Pancreas (tissue), 10 donors: ENCODE results near the gene UCKL1. TPM values are rescaled to one million over a fixed set of nuclear protein-coding genes. Genes with fewer than 3 reads are reported as not detected.

Source experiments
- ATAC-seq, 4 donors: fragments of 200-7000 bp; cut with Tn5 transposase; one replicate each; pipeline versions ENCODE4 v1.8.0 to v1.9.1; 2020; ENCODE audit warnings: mild to moderate bottlenecking in 4 of 4, moderate library complexity in 4 of 4
- DNase-seq, 6 donors: peaks; one replicate each; pipeline ENCODE4 v3.0.0-alpha.2; 2020
- FAIRE-seq: peaks from 2 replicates; lab custom pipeline; 2012; peaks lifted over from hg19 to GRCh38; lab: Jason Lieb, UNC
- H3K27ac ChIP-seq, 4 donors: fragments of 200-600 bp; sonication (generic); 1 replicate in 3 of 4; 2 replicates in 1 of 4; pipeline versions ENCODE4 v1.5.0 to v1.8.0; 2020
- H3K27me3 ChIP-seq, 4 donors: fragments of 200-600 bp; one replicate each; pipeline ENCODE4 v1.8.0; 2021
- H3K36me3 ChIP-seq, 3 donors: fragments of 200-600 bp; sonication (generic) in 1 of 3; one replicate each; pipeline versions ENCODE4 v1.5.0 to v1.8.0; 2020 to 2021
- H3K4me1 ChIP-seq, 3 donors: fragments of 200-600 bp; one replicate each; pipeline ENCODE4 v1.8.0; 2021
- H3K4me3 ChIP-seq, 4 donors: fragments of 200-600 bp; sonication (generic) in 2 of 4; one replicate each; pipeline versions ENCODE4 v1.5.0 to v1.8.0; 2020 to 2021
- H3K9me3 ChIP-seq, 4 donors: fragments of 200-600 bp; one replicate each; pipeline ENCODE4 v1.8.0; 2021
- CTCF ChIP-seq, 4 donors: fragments of 200-600 bp; sonication (generic) in 3 of 4; IDR thresholded peaks; one replicate each; pipeline versions ENCODE4 v1.5.0 to v1.8.0; 2021; ENCODE audit warnings: antibody characterized with exemption in 4 of 4
- WGBS, 2 donors: extraction: QIAGEN DNeasy Blood & Tissue Kit; methylation state at CpG; one replicate each; pipeline ENCODE4 v1.1.7; 2013; 5-methylcytosine and 5-hydroxymethylcytosine counted together
- intact Hi-C, 3 donors: fragments of 100-400 bp; cut with DNase I; formaldehyde crosslinking; loops; one replicate each; pipeline versions ENCODE4 v1.11.1 to v1.14.2; 2022
- polyA plus RNA-seq, 2 donors: library from polyadenylated mRNA; stranded (reverse); fragments of 200-250 nt; gene quantifications; one replicate each; pipeline ENCODE4 v1.2.3, GENCODE V29; 2013
- total RNA-seq, 6 donors: library from RNA; stranded (reverse); fragmentation: NEBNext Ultra II Directional in 4 of 6; extraction: Animal tissue kit (Norgen Biotek cat#: 25700) in 4 of 6; gene quantifications; one replicate each; pipeline versions ENCODE4 v1.2.1 to v1.2.4, GENCODE V29; 2021 to 2023
- donor health status: healthy with polysubstance abuse.
- donor health status: DM: no; HTN: no; CAD: no; lungs with moderate emphysema.
- donor health status: DM: no; HTN: no; CAD: no.
- donor health status: control.
- donor health status: control.
- donor health status: Bipolar disorder and iron deficiency.
- donor health status: DM: yes; HTN: yes; CAD: no.
- donor health status: DM: no; HTN: no; CAD: no.
- donor health status: DM: no; HTN: no; CAD: no.
- donor health status: DM: yes; HTN: yes; CAD: no.

UCKL1 gene
- total and polyA plus RNA-seq, 8 donors: 13.9 to 84.7 (median 18.1) TPM

- 83 to 85% methylated on average over 14 of the region's 14 CpGs for WGBS, 2 donors
Measured at GRCh38 chr20:63937596-63937995, 18.6 kb downstream of the UCKL1 start.

GRCh38 chr20:63935447-63935846 lies 20.8 kb downstream of the UCKL1 start:
- Histone ChIP-seq H3K27ac (no peak overlapping the region), H3K9me3 (no peaks in the 10 kb centered on the region), H3K4me3 (no peak overlapping the region), H3K4me1 (no peaks in the 10 kb centered on the region), H3K36me3 (peaks cover 6 to 28% (median 16%) of the 10 kb centered on the region in 3 donors), H3K27me3 (no peaks in the 10 kb centered on the region)
- ATAC-seq: no peak
- 93 to 94% methylated on average over 9 of the region's 9 CpGs for whole genome bisulfite sequencing, 2 donors
- no peak for FAIRE-seq
- DNase-seq: no peak
- no peak for TF ChIP-seq CTCF (IDR thresholded peaks at IDR 0.05)
- intact Hi-C loops: no loop called here

More at GRCh38 chr20:63937596-63937995, 18.6 kb downstream of the UCKL1 start:
- Histone ChIP-seq H3K9me3 (no peaks in the 10 kb centered on the region), H3K36me3 (peaks cover 3 to 19% (median 10%) of the 10 kb centered on the region in 3 donors), H3K4me3 (no peak overlapping the region), H3K4me1 (no peaks in the 10 kb centered on the region), H3K27ac (no peak overlapping the region), H3K27me3 (no peaks in the 10 kb centered on the region)
- TF ChIP-seq CTCF (IDR thresholded peaks at IDR 0.05): no peak
- ATAC-seq (no peak), FAIRE-seq (no peak), DNase-seq (no peak)
- intact Hi-C loops: no loop called here

GRCh38 chr20:63934271-63935068 lies 21.7 kb downstream of the UCKL1 start:
- 85 to 87% methylated on average over 37 of the region's 37 CpGs for WGBS, 2 donors
- Histone ChIP-seq H3K27ac (no peak overlapping the region), H3K4me1 (no peaks in the 10 kb centered on the region), H3K36me3 (peaks cover 4 to 32% (median 20%) of the 10 kb centered on the region in 3 donors), H3K9me3 (no peaks in the 10 kb centered on the region), H3K4me3 (no peak overlapping the region), H3K27me3 (no peaks in the 10 kb centered on the region)
- ATAC-seq: no peak
- no peak for DNase-seq
- no peak for TF ChIP-seq CTCF (IDR thresholded peaks at IDR 0.05)
- no peak for FAIRE-seq
- intact Hi-C loops: no loop called here

- no peak for TF ChIP-seq CTCF (IDR thresholded peaks at IDR 0.05)
- Histone ChIP-seq H3K27me3 (no peaks in the 10 kb centered on the region), H3K9me3 (no peaks in the 10 kb centered on the region), H3K4me1 (no peaks in the 10 kb centered on the region), H3K4me3 (no peak overlapping the region), H3K36me3 (peaks cover 4 to 40% (median 24%) of the 10 kb centered on the region in 3 donors), H3K27ac (no peak overlapping the region)
- DNase-seq: no peak
- no peak for ATAC-seq
- 79 to 85% methylated on average over 5 of the region's 5 CpGs for WGBS, 2 donors
- no peak for FAIRE-seq
- intact Hi-C loops: no loop called here
Measured at GRCh38 chr20:63933646-63934045, 22.6 kb downstream of the UCKL1 start.

- intact Hi-C loops: no loop called here
- H3K4me1 ChIP-seq: no peaks in the 10 kb centered on the region
- TF ChIP-seq CTCF (IDR thresholded peaks at IDR 0.05): no peak
- 92 to 93% methylated on average over 17 of the region's 17 CpGs for WGBS, 2 donors
- H3K4me3 ChIP-seq: no peak overlapping the region
- DNase-seq (no peak), FAIRE-seq (no peak), ATAC-seq (no peak)
- no peaks in the 10 kb centered on the region for H3K27me3 ChIP-seq
- no peak overlapping the region for H3K27ac ChIP-seq
- H3K36me3 ChIP-seq: peaks cover 4 to 47% (median 30%) of the 10 kb centered on the region in 3 donors
- no peaks in the 10 kb centered on the region for H3K9me3 ChIP-seq
Measured at GRCh38 chr20:63932606-63933160, 23.5 kb downstream of the UCKL1 start.
